PC-9 (cell line): ENCODE measurements around the gene GPC5.

ENCODE experiments used
- EZH2 ChIP-seq: fragments of 200-600 bp; sonication (generic); IDR thresholded peaks from 2 replicates; pipeline ENCODE4 v1.8.0; 2017; ENCODE audit warnings: antibody characterized with exemption, low read depth
- TF ChIP-seq, protein P1 (sequence below): fragments of 200-600 bp; sonication (generic); conservative IDR thresholded peaks from 2 replicates; pipeline ENCODE4 v1.6.1; 2017; ENCODE audit warnings: mixed run types, antibody characterized with exemption, mild to moderate bottlenecking, moderate library complexity

DNA sequence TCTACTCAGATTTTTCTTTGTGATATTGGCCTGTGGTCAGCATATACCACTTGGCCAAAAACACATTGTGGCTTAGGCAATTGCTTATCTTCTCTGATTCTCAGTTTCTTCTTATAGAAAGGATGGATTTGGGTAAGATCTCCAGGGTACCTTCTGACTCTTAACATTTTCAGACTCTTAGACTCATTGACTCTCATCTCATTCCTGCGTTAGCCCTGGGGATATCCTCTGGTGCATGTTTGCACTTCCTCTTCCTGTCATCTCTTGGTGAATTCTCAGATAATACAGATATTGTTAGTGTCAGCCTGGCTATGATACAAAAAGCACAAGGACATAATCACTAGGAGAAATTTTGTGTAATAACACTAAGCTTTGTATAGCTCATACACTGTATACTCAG lies 1335.6 kb downstream of the GPC5 start:
- TF ChIP-seq, protein P1, sequence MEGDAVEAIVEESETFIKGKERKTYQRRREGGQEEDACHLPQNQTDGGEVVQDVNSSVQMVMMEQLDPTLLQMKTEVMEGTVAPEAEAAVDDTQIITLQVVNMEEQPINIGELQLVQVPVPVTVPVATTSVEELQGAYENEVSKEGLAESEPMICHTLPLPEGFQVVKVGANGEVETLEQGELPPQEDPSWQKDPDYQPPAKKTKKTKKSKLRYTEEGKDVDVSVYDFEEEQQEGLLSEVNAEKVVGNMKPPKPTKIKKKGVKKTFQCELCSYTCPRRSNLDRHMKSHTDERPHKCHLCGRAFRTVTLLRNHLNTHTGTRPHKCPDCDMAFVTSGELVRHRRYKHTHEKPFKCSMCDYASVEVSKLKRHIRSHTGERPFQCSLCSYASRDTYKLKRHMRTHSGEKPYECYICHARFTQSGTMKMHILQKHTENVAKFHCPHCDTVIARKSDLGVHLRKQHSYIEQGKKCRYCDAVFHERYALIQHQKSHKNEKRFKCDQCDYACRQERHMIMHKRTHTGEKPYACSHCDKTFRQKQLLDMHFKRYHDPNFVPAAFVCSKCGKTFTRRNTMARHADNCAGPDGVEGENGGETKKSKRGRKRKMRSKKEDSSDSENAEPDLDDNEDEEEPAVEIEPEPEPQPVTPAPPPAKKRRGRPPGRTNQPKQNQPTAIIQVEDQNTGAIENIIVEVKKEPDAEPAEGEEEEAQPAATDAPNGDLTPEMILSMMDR: no peak
- TF ChIP-seq EZH2: no peak
